ENCODE results near the gene SLCO3A1. TPM values are rescaled to one million over a fixed set of nuclear protein-coding genes. Genes with fewer than 3 reads are reported as not detected.

The SLCO3A1 gene
- total RNA-seq, 1 experiment from 2014 or later: not detected

DNA sequence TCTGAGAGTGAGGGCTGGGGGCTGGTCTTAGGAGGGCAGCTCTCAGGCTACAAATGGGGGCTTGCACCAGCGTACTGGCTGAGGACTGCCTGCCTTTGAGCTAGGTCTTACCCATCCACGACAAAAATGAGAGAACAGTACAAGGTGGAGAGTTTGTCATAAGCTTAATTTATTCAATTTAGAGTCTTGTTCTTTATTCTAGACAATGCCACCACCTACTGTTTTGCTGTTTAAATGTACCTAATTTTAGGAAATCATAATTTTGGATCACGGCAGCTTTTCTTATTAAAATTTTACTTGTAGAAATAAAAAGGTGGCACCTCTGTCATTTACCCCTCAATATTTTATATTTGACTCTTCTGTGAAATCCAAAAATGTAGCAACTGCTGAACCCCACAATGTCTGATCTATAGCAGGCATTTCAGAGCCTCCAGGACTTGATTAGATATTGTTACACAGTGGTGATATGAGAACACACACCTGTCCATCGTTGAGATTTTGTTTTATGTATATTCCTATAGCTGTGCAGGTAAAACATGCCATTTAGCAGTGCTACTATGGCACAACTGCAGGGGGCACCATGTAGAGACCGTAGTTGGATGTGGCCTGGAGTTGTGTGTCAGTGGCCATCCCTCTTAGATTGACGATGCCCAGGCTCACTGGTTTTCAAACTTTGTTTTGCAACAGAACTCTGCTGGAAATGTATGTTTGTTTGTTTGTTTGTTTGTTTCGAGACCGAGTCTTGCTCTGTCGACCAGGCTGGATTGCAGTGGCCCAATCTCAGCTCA is 88.6 kb downstream of the SLCO3A1 start:
- Mint-ChIP-seq H3K4me1 (ENCODE audit: low read depth, unreplicated experiment) (peaks cover 6% of the 10 kb centered on the region), H3K36me3 (ENCODE audit: insufficient read depth, unreplicated experiment) (no peaks in the 10 kb centered on the region), H3K27me3 (ENCODE audit: insufficient read depth, unreplicated experiment) (no peaks in the 10 kb centered on the region), H3K4me3 (ENCODE audit: unreplicated experiment) (peak overlapping the region; percentile 30), H3K27ac (ENCODE audit: unreplicated experiment) (peak overlapping the region; percentile 84), H3K9me3 (ENCODE audit: unreplicated experiment) (no peaks in the 10 kb centered on the region)
- BruUV-seq (replicated peaks): TSS peak; percentile 44
- CTCF ChIA-PET: no interaction called here
- Histone ChIP-seq H3K9me3 (no peaks in the 10 kb centered on the region), H3K27me3 (replicated peaks; ENCODE audit: control insufficient read depth, insufficient read depth, low read length) (no peaks in the 10 kb centered on the region), H3K4me1 (peaks cover 27% of the 10 kb centered on the region), H3K36me3 (ENCODE audit: control insufficient read depth, insufficient read depth, low read length) (no peaks in the 10 kb centered on the region), H3K4me3 (ENCODE audit: low read depth, low read length) (no peak overlapping the region)
- POLR2A ChIA-PET: no interaction called here
- intact Hi-C loops (cut with micrococcal nuclease; ENCODE audit: unreplicated experiment): no loop called here
- DNase-seq: no peak
- TF ChIP-seq, protein P1, sequence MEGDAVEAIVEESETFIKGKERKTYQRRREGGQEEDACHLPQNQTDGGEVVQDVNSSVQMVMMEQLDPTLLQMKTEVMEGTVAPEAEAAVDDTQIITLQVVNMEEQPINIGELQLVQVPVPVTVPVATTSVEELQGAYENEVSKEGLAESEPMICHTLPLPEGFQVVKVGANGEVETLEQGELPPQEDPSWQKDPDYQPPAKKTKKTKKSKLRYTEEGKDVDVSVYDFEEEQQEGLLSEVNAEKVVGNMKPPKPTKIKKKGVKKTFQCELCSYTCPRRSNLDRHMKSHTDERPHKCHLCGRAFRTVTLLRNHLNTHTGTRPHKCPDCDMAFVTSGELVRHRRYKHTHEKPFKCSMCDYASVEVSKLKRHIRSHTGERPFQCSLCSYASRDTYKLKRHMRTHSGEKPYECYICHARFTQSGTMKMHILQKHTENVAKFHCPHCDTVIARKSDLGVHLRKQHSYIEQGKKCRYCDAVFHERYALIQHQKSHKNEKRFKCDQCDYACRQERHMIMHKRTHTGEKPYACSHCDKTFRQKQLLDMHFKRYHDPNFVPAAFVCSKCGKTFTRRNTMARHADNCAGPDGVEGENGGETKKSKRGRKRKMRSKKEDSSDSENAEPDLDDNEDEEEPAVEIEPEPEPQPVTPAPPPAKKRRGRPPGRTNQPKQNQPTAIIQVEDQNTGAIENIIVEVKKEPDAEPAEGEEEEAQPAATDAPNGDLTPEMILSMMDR (IDR thresholded peaks at IDR 0.05; ENCODE audit: insufficient read depth in 1 of 2, low read depth in 1 of 2, low read length in 1 of 2, severe bottlenecking in 1 of 2, unreplicated experiment in 1 of 2): no peak

DNA sequence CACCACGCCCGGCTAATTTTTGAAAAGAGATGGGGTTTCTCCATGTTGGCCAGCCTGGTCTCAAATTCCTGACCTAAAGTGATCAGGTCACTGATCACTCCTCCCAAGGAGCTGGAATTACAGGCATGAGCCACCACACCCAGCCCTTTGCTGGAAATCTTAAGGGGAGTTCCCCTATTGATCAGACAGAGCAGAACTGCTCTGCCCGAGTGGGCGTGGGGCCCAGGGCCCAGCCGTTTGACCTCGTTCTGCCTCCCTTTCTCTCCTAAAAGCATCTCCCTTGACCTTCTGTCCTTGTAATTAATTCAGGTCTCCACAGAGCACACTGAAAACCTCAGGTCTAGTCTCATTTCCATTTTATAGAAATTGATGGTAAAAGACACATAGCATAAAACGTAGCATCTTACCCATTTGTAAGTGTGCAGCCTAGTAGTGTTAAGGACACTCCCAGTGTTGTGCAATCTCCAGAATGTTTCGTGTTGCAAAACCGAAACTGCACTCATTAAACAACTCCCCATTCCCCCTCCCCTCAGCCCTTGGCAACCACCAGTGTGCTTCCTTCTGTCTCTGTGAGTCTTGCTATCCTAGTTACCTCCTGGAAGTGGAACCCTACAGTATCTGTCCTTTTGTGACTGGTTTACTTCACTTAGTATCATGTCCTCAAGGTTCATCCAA is 89.3 kb downstream of the SLCO3A1 start:
- no peak overlapping the region for H3K4me3 ChIP-seq (ENCODE audit: low read depth, low read length)
- ChIA-PET CTCF (no interaction called here), POLR2A (no interaction called here)
- peak; percentile 63 to 72 for DNase-seq
- Mint-ChIP-seq H3K4me3 (ENCODE audit: unreplicated experiment) (peak overlapping the region; percentile 44), H3K27ac (ENCODE audit: unreplicated experiment) (peak overlapping the region; percentile 84), H3K27me3 (ENCODE audit: insufficient read depth, unreplicated experiment) (no peaks in the 10 kb centered on the region), H3K36me3 (ENCODE audit: insufficient read depth, unreplicated experiment) (no peaks in the 10 kb centered on the region), H3K4me1 (ENCODE audit: low read depth, unreplicated experiment) (peaks cover 6% of the 10 kb centered on the region), H3K9me3 (ENCODE audit: unreplicated experiment) (no peaks in the 10 kb centered on the region)
- intact Hi-C loops (cut with micrococcal nuclease; ENCODE audit: unreplicated experiment): no loop called here
- peaks cover 27% of the 10 kb centered on the region for H3K4me1 ChIP-seq
- H3K27me3 ChIP-seq (replicated peaks; ENCODE audit: control insufficient read depth, insufficient read depth, low read length): no peaks in the 10 kb centered on the region
- H3K9me3 ChIP-seq: no peaks in the 10 kb centered on the region
- H3K36me3 ChIP-seq (ENCODE audit: control insufficient read depth, insufficient read depth, low read length): no peaks in the 10 kb centered on the region
- TF ChIP-seq, protein P1 (IDR thresholded peaks at IDR 0.05; ENCODE audit: insufficient read depth in 1 of 2, low read depth in 1 of 2, low read length in 1 of 2, severe bottlenecking in 1 of 2, unreplicated experiment in 1 of 2): no peak
- BruUV-seq (replicated peaks): no TSS peak

DNA sequence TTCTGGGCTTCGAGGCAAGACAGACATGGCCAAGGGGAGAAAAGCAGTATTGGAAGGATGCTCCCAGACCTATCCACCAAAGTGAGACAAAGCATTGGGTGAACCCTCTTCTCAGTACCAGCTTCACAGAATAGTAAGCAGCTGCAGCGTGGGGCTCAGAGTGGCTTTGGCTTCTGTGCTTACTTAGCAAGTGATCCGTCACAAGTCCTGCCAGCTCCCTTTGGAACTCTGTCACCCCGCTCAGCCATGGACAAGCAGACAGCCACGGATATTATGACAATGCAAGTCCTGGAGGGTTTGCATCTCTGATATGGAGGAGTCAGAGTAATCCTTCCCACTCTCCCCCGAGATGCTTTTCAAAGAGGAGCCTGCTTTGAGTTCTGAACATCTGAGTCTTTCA is 90.8 kb downstream of the SLCO3A1 start:
- Histone ChIP-seq H3K27me3 (replicated peaks; ENCODE audit: control insufficient read depth, insufficient read depth, low read length) (no peaks in the 10 kb centered on the region), H3K4me1 (peaks cover 27% of the 10 kb centered on the region), H3K9me3 (no peaks in the 10 kb centered on the region), H3K4me3 (ENCODE audit: low read depth, low read length) (no peak overlapping the region), H3K36me3 (ENCODE audit: control insufficient read depth, insufficient read depth, low read length) (no peaks in the 10 kb centered on the region)
- no peaks in the 10 kb centered on the region for H3K27me3 Mint-ChIP-seq (ENCODE audit: insufficient read depth, unreplicated experiment)
- H3K9me3 Mint-ChIP-seq (ENCODE audit: unreplicated experiment): no peaks in the 10 kb centered on the region
- no peak for DNase-seq
- intact Hi-C loops (cut with micrococcal nuclease; ENCODE audit: unreplicated experiment): no loop called here
- CTCF ChIA-PET: no interaction called here
- no peak overlapping the region for H3K4me3 Mint-ChIP-seq (ENCODE audit: unreplicated experiment)
- peaks cover 6% of the 10 kb centered on the region for H3K4me1 Mint-ChIP-seq (ENCODE audit: low read depth, unreplicated experiment)
- no peaks in the 10 kb centered on the region for H3K36me3 Mint-ChIP-seq (ENCODE audit: insufficient read depth, unreplicated experiment)
- no TSS peak for BruUV-seq (replicated peaks)
- peak overlapping the region; percentile 84 for H3K27ac Mint-ChIP-seq (ENCODE audit: unreplicated experiment)
- TF ChIP-seq, protein P1 (IDR thresholded peaks at IDR 0.05; ENCODE audit: insufficient read depth in 1 of 2, low read depth in 1 of 2, low read length in 1 of 2, severe bottlenecking in 1 of 2, unreplicated experiment in 1 of 2): no peak
- POLR2A ChIA-PET: no interaction called here

Measured in Caco-2 (cell line).